ENCODE results near the gene LTBP1.

The LTBP1 gene

GRCh38 chr2:32941944-32942690, 4.6 kb upstream of the LTBP1 start:
- no peak overlapping the region for H3K4me3 Mint-ChIP-seq
- DNase-seq (ENCODE audit: low spot score) = no peak
- H3K36me3 Mint-ChIP-seq (ENCODE audit: low read depth) = no peaks in the 10 kb centered on the region
- peaks cover 21% of the 10 kb centered on the region for H3K27me3 Mint-ChIP-seq (ENCODE audit: low read depth)
- no peak overlapping the region for H3K27ac Mint-ChIP-seq
- H3K4me1 Mint-ChIP-seq (ENCODE audit: low read depth) = no peaks in the 10 kb centered on the region
- no peaks in the 10 kb centered on the region for H3K9me3 Mint-ChIP-seq

GRCh38 chr2:32942793-32943485, 3.8 kb upstream of the LTBP1 start:
- Mint-ChIP-seq H3K9me3 (no peaks in the 10 kb centered on the region), H3K36me3 (ENCODE audit: low read depth) (no peaks in the 10 kb centered on the region), H3K4me3 (no peak overlapping the region), H3K27me3 (ENCODE audit: low read depth) (peaks cover 17% of the 10 kb centered on the region), H3K4me1 (ENCODE audit: low read depth) (peaks cover under 1% of the 10 kb centered on the region), H3K27ac (no peak overlapping the region)
- DNase-seq (ENCODE audit: low spot score) = no peak

- no peak for DNase-seq (ENCODE audit: low spot score)
- Mint-ChIP-seq H3K27ac (no peak overlapping the region), H3K36me3 (ENCODE audit: low read depth) (no peaks in the 10 kb centered on the region), H3K4me1 (ENCODE audit: low read depth) (peaks cover 4% of the 10 kb centered on the region), H3K27me3 (ENCODE audit: low read depth) (peaks cover 32% of the 10 kb centered on the region), H3K4me3 (no peak overlapping the region), H3K9me3 (no peaks in the 10 kb centered on the region)
These were observed 1.5 kb upstream of the LTBP1 start for GRCh38 chr2:32945286-32945685.

- H3K9me3 Mint-ChIP-seq = no peaks in the 10 kb centered on the region
- no peak overlapping the region for H3K4me3 Mint-ChIP-seq
- H3K27me3 Mint-ChIP-seq (ENCODE audit: low read depth) = peaks cover 47% of the 10 kb centered on the region
- no peaks in the 10 kb centered on the region for H3K36me3 Mint-ChIP-seq (ENCODE audit: low read depth)
- no peak overlapping the region for H3K27ac Mint-ChIP-seq
- no peak for DNase-seq (ENCODE audit: low spot score)
- H3K4me1 Mint-ChIP-seq (ENCODE audit: low read depth) = peaks cover 13% of the 10 kb centered on the region
These were observed 327 bp downstream of the LTBP1 start for GRCh38 chr2:32947076-32947483.

- peak overlapping the region; percentile 74 for H3K4me3 Mint-ChIP-seq
- no peaks in the 10 kb centered on the region for H3K9me3 Mint-ChIP-seq
- H3K27me3 Mint-ChIP-seq (ENCODE audit: low read depth) = peaks cover 48% of the 10 kb centered on the region
- peaks cover 13% of the 10 kb centered on the region for H3K4me1 Mint-ChIP-seq (ENCODE audit: low read depth)
- H3K36me3 Mint-ChIP-seq (ENCODE audit: low read depth) = no peaks in the 10 kb centered on the region
- peak overlapping the region; percentile 45 for H3K27ac Mint-ChIP-seq
- DNase-seq (ENCODE audit: low spot score) = peak; percentile 29
These were observed 861 bp downstream of the LTBP1 start for GRCh38 chr2:32947484-32948143.

- Mint-ChIP-seq H3K4me1 (ENCODE audit: low read depth) (peaks cover 13% of the 10 kb centered on the region), H3K36me3 (ENCODE audit: low read depth) (no peaks in the 10 kb centered on the region), H3K27me3 (ENCODE audit: low read depth) (peaks cover 47% of the 10 kb centered on the region), H3K27ac (no peak overlapping the region), H3K4me3 (peak overlapping the region; percentile 71), H3K9me3 (no peaks in the 10 kb centered on the region)
- DNase-seq (ENCODE audit: low spot score) = no peak
These were observed 1.5 kb downstream of the LTBP1 start for GRCh38 chr2:32948266-32948665.

- no peaks in the 10 kb centered on the region for H3K9me3 Mint-ChIP-seq
- peaks cover 13% of the 10 kb centered on the region for H3K4me1 Mint-ChIP-seq (ENCODE audit: low read depth)
- H3K27me3 Mint-ChIP-seq (ENCODE audit: low read depth) = peaks cover 47% of the 10 kb centered on the region
- DNase-seq (ENCODE audit: low spot score) = no peak
- H3K27ac Mint-ChIP-seq = no peak overlapping the region
- no peaks in the 10 kb centered on the region for H3K36me3 Mint-ChIP-seq (ENCODE audit: low read depth)
- peak overlapping the region; percentile 51 for H3K4me3 Mint-ChIP-seq
These were observed 2.5 kb downstream of the LTBP1 start for GRCh38 chr2:32949260-32949659.

- H3K27ac Mint-ChIP-seq = no peak overlapping the region
- H3K27me3 Mint-ChIP-seq (ENCODE audit: low read depth) = peaks cover 49% of the 10 kb centered on the region
- DNase-seq (ENCODE audit: low spot score) = no peak
- H3K36me3 Mint-ChIP-seq (ENCODE audit: low read depth) = no peaks in the 10 kb centered on the region
- no peaks in the 10 kb centered on the region for H3K9me3 Mint-ChIP-seq
- H3K4me3 Mint-ChIP-seq = no peak overlapping the region
- peaks cover 13% of the 10 kb centered on the region for H3K4me1 Mint-ChIP-seq (ENCODE audit: low read depth)
These were observed 4.9 kb downstream of the LTBP1 start for GRCh38 chr2:32951672-32952071.

GRCh38 chr2:32952761-32953476, 6.2 kb downstream of the LTBP1 start:
- Mint-ChIP-seq H3K27ac (no peak overlapping the region), H3K36me3 (ENCODE audit: low read depth) (no peaks in the 10 kb centered on the region), H3K4me3 (no peak overlapping the region), H3K9me3 (no peaks in the 10 kb centered on the region), H3K27me3 (ENCODE audit: low read depth) (peaks cover 51% of the 10 kb centered on the region), H3K4me1 (ENCODE audit: low read depth) (peaks cover 13% of the 10 kb centered on the region)
- no peak for DNase-seq (ENCODE audit: low spot score)

GRCh38 chr2:32954206-32954605, 7.5 kb downstream of the LTBP1 start:
- peaks cover 38% of the 10 kb centered on the region for H3K27me3 Mint-ChIP-seq (ENCODE audit: low read depth)
- H3K4me1 Mint-ChIP-seq (ENCODE audit: low read depth) = peaks cover 9% of the 10 kb centered on the region
- DNase-seq (ENCODE audit: low spot score) = no peak
- no peaks in the 10 kb centered on the region for H3K36me3 Mint-ChIP-seq (ENCODE audit: low read depth)
- H3K27ac Mint-ChIP-seq = no peak overlapping the region
- no peaks in the 10 kb centered on the region for H3K9me3 Mint-ChIP-seq
- no peak overlapping the region for H3K4me3 Mint-ChIP-seq

GRCh38 chr2:32958821-32959220, 12.1 kb downstream of the LTBP1 start:
- Mint-ChIP-seq H3K4me3 (no peak overlapping the region), H3K9me3 (no peaks in the 10 kb centered on the region), H3K27ac (no peak overlapping the region), H3K4me1 (ENCODE audit: low read depth) (no peaks in the 10 kb centered on the region), H3K36me3 (ENCODE audit: low read depth) (no peaks in the 10 kb centered on the region), H3K27me3 (ENCODE audit: low read depth) (peaks cover 16% of the 10 kb centered on the region)
- no peak for DNase-seq (ENCODE audit: low spot score)

- Mint-ChIP-seq H3K4me1 (ENCODE audit: low read depth) (no peaks in the 10 kb centered on the region), H3K27ac (no peak overlapping the region), H3K4me3 (no peak overlapping the region), H3K36me3 (ENCODE audit: low read depth) (no peaks in the 10 kb centered on the region), H3K27me3 (ENCODE audit: low read depth) (peaks cover 14% of the 10 kb centered on the region), H3K9me3 (no peaks in the 10 kb centered on the region)
- DNase-seq (ENCODE audit: low spot score) = no peak
These were observed 13.5 kb downstream of the LTBP1 start for GRCh38 chr2:32960238-32960637.

- Mint-ChIP-seq H3K36me3 (ENCODE audit: low read depth) (no peaks in the 10 kb centered on the region), H3K4me1 (ENCODE audit: low read depth) (no peaks in the 10 kb centered on the region), H3K27me3 (ENCODE audit: low read depth) (peaks cover 14% of the 10 kb centered on the region), H3K9me3 (no peaks in the 10 kb centered on the region), H3K4me3 (no peak overlapping the region), H3K27ac (no peak overlapping the region)
- no peak for DNase-seq (ENCODE audit: low spot score)
These were observed 14.1 kb downstream of the LTBP1 start for GRCh38 chr2:32960647-32961403.
